GM19463 (cell line): ENCODE results near the gene IL6R.
"Not testable (repeated sequence)": the region's sequence is repeated elsewhere in the genome, so short reads cannot be mapped to it uniquely, and the experiment has no call there.

Experiments
- ATAC-seq: cut with Tn5 transposase; IDR thresholded peaks from one replicate; pipeline ENCODE4 v1.9.1; 2021; ENCODE audit warnings: mild to moderate bottlenecking, moderate library complexity; ENCODE audit not compliant: unreplicated experiment

The IL6R gene

DNA sequence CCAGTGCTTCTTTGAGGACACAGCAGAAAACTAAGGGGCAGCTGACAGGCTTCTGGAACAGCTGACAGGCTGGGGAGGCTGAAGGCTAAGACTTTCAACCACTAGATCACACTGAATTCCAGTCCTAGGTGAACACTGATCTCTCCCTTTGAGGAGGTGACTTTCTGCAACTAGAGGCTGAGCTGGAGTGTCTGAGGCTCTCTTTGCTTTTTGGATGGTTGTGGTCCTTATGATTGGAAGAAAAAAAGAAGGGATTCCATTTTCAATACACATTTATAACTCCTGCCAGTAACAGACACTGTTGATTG lies 1.4 kb downstream of the IL6R start:
- no peak for ATAC-seq

DNA sequence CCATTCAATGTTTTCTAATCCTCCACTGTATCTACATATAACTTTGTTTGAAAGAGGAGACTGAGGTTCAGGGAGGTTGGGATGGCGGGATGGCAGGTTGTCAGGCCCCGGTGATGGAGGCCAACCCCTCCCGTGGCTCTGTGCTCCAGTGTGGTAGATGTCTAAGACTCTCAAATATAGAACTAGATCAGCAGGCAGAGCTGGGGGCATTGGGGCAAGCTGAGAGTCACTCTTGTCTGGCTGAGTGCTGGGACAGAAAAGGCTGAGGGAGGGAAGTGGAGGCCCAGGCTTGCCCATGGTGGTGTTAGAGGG lies 1.7 kb downstream of the IL6R start:
- ATAC-seq, result no peak

DNA sequence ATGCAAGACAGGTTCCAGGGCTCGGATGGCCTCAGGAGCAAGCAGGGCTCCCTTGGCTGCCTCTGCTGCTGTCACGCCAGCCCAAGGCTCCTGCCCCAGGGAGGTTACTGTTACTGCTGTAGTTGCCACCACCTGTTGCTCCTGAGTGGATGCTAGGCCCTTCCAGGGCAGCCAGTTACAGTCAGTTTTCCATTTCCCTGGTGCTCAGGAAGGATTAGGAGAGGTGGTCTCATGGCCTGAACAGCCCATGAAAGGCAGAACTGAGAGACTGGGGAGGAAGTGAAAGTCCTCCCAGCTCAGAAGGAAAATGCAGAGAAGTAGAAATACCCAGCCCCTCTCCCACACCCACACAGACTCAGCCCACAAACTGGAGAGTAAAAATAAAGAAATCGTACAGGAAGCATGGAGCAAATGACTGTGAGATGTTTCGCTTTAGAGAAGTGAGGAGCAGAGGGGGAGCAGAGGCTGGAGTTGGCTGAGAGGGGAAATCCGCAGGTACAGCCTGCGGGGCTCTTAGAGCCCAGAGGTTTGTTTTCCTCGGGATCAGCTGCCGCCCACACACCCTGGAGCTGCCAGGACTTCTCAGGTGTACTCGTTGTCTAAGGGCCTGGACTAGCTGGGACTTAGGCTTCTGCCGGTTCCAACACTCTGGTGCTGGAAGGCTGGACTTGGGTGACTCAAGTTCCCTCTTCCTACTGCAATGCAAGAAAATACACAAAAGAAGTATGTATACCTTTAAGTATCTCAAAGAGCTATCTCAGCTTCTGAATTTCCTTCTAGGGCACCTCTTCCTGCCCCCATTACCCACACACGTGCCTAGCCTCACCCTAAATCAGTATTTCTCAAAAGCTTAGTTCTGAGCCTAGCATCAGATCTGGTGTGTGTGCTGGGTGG lies 2.3 kb downstream of the IL6R start:
- peak; percentile 35 for ATAC-seq

DNA sequence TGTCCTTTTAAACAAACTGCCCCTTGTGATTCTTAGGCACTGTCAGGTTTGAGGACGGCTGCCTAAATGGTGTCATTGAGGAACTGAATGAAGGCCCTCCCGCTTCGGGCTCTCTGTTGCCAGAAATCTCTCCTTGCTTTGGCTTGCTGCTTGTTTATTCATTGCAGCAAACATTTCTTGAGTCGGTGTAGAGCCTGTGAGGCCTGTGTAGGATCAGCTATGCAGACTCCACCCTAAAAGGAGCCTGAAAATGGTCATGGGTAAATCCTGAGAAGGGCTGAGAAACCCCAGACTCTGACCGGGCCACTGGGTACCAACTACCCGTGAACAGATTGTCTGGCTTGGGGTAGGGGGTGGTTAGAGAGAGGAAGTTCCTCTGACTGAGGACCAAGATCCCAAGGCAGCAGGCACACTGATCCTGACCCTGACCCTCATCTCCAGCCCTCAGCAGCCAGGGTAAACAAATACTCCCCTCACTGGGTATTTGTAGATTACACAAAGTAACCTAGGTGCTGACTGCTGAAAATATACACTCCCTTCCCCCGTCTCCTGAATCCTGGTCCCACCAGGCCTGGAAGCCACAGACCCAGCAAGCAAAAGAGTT lies 3.1 kb downstream of the IL6R start:
- ATAC-seq, result no peak

DNA sequence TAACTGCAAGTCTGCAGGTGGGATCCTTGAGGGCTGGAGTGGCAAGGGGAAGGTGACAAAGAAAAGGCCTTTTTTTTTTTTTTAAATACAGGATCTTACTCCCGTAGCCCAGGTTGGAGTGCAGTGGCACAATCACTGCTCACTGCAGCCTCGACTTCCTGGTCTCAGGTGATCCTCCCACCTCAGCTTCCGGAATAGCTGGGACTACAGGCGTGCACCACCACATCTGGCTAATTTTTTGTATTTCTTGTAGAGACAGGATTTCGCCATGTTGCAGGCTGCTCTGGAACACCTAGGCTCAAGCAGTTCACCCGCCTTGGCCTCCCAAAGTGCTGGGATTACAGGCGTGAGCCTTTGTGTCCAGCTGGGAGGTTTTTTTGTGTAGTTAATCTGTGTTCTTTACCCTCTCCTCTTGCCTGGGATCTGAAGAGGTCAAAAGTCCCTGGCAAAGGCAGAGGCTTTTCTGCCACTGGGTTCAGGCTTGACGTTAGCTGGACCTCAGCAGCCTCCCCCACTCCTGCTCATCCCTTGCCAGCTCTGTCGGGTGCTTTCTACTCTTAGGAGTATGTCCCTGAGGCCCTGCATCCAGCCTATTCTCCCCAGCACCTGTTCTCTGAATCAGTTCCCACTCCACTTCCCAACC lies 5.2 kb downstream of the IL6R start:
- no peak for ATAC-seq

DNA sequence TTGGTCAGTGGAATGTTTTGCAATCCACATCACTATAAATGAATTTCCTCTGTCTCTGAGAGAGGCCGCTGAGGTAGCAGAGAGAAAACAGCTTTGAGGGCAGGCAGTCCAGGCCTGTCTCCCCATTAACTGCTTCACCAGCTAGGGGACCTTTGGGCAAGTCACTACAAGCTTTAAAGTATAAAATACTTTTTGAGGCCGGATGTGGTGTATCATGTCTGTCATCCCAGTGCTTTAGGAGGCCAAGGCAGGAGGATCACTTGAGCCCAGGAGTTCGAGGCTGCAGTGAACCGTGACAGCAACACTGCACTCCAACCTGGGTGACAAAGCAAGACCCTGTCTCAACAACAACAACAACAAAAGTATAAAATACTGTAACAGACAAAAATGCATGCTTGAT lies 6.4 kb downstream of the IL6R start:
- no peak for ATAC-seq

DNA sequence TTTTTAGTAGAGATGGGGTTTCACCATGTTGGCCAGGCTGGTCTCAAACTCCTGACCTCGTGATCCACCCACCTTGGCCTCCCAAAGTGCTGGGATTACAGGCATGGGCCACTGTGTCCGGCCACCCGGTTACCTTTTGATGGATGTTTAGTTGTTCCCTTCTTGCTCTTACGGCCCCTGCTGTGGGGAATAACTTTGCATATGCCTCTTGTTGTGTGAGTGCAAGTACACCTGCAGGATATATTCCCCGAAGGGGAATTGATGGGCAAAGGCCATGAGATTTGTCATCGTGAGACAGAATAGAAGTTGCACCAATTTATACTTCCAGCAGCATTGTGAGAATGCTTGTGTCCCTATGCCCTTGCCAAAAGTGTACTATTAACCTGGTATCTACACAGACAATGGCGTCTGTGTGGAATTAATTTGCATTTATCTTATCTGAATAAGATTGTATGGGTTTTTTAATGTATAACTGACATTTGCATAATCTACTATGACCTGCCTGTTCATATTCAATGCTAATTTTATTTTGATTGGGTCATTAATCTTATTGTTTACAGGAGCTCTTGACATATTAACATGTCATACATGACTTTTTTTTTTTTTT lies 8.1 kb downstream of the IL6R start:
- ATAC-seq, result no peak

DNA sequence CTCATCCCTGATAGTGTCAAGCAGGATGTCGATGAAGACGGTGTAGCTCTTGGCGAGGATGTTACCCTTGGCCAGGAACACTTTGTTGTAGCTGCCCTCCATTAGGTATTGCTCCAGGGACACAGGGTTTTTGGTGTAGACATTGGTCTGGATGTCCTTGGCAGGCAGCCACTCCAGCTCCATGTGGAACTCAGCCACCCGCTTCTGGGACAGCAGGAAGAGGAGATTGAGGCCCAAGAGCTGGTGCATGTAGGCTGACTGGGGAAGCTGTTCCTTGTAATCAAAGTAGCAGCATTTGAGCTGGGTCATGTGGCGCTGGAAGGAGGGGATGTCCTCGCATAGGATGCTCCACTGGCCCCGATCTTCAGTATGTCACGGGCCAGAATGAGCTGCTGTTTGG lies 9.5 kb downstream of the IL6R start:
- no peak for ATAC-seq

DNA sequence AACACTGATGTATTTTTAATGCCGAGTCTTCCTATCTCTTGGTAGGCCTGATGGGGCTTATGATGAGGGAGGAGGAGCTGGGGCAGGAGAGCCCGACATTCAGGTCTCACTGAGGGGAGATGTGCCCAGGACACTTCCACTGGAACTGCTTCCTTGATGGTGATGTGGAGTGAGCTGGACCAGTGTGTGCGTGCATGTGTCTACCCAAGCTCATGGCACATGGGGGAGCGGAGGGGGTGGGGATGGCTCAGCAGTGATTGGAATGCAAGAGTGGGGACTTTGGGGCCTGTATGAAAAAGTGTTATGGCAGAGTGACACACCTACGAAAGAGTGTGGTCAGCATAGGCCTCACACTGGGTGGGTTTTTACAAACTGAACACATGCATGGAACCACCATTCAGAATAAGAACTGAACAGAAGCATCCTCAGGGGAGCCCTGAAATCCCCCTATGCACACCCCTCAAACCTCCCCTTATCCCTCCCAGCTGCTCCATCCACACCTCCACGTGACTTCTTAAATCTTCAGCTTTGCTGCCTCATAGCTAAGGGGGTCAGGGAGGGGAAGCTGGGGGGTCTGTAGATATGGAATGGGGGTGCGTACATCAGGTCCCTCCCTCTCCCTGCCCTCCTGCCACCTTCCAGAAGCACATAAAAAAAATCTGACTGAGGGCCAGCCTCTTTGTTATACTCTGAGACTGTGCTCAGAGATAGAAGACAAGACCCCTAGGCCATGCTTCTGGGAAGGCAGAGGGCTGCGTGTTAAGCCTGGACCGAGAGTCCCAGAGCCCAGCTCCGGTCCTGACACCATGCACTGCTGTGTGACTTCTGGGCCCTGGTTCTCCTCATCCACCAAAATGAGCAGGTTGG lies 11.6 kb downstream of the IL6R start:
- no peak for ATAC-seq

DNA sequence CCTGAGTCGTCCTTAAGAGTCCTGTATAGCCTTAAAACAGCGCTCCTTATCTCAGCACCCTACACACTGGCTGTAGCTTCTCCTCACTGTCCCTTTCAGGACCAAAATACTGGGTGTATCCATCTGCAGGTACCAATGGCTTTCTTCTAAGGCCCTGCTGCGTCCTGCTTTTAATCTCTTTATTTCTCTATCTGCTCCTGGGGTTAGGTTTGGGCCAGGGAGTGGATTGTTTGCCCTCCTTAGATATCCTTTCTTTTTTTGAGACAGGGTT lies 12.1 kb downstream of the IL6R start:
- ATAC-seq, result no peak

DNA sequence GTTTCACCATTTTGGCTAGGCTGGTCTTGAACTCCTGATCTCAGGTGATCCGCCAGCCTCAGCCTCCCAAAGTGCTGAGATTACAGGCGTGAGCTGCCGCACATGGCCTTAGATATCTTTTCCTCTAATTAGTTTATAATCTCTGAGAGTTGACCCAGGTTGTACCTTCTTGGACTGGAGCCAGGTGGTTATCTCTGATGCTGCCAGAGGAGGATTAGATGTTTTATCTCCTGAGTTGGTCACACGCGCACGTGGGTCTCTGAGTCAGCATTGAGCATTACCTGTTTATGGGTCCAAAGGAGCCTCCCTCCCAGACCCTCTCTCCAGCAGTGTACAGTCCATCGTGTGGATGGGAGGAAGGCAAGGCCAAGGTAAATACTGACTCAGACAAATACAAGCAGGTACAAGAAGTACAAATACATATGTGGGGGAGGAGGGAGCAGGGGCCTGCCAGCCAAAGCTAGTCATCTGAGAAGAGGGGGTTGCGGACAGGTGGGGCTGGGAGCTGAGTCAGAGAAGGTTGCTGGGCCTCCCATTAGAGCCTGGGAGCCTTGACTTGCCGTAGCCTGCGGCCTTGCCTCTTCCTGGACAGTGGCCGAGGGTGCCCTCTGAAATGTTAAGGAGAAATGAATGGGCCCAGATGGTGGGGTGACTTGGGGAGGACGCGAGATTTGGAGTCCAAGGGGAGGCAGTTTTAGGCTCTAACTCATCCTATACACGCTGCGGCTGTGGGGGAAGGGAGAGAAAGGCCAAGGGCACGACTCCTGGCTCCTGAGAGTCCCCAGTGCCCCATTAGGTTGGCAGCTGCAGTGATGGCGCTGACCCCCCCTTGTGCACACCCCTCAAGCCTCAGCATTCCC lies 13.1 kb downstream of the IL6R start:
- ATAC-seq, result no peak

DNA sequence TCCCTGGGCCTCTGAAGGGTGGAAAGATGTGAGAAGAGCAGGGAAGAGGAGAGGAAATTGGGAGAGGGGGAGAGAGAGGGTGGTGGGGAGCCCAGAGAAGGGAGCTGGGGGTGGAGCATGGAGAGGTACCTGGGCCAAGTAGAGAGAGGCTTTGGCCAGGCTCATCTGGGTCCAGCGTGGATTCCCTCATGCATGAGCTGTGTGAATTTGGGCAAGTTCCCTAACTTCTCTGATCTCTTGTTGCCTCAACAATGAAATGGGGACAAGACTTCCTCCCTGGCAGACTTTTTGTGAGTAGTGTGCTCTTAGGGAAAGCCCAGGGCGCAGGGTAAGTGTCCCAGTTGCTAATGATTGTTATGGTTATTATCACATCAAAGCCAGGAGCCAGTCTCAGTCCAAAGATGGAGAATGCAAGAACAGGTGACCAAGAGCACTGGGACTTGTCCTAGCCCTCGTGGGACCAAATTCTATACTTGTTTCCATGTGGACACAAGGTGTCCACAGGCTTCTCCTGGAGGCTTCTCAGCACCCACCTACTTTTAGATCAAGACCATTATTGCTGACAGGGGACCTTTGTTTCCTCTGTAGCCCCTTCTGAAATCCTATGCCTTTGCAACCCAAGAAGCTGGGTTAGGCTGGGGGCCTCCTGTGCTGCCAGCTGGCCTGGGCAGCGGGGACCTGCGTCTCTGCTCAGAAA lies 13.9 kb downstream of the IL6R start:
- ATAC-seq, result no peak

DNA sequence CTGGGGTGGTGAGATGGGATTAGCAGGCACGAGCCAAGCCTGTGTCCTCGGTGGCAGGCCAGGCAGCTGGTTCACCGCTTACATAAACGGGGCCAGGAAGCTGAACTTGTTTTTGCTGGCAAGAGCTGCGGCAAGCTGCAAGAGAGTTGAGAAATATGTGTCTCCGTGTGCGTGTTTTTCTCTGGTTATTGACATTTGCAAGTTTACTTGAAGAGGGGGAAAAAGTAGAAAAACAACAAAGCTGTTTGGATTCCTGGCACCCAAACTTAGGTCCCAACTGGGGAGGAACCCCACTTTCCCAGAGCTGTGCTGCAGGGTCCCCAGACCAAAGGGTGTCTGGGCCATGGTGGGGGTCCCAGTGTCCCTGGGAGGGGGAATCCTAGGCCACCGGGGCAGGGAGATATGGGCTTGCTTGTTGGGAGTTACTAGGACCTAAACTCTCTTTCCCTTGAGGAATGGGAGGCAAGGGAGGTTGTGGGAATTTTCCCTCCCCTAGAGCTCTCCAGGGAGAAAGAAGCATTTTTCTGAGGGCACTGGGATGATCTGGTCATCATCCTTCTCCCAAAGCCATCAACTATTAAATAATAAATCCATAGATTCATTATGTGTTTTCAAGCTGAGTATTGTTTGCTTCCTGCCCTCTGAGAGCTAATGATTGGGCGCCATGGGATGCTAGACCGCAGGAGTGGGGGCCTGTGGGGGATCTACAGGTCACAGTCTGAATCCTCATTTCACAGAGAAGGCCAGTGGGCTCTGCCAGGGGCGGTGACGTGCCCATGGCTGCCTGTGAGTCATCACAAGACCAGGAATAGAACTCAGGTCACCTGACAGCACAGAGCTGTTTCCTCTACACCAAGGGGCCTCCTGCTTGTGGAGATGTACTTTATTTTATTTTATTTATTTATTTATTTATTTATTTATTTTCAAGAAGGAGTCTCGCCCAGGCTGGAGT lies 14.8 kb downstream of the IL6R start:
- ATAC-seq, result peak; percentile 65

DNA sequence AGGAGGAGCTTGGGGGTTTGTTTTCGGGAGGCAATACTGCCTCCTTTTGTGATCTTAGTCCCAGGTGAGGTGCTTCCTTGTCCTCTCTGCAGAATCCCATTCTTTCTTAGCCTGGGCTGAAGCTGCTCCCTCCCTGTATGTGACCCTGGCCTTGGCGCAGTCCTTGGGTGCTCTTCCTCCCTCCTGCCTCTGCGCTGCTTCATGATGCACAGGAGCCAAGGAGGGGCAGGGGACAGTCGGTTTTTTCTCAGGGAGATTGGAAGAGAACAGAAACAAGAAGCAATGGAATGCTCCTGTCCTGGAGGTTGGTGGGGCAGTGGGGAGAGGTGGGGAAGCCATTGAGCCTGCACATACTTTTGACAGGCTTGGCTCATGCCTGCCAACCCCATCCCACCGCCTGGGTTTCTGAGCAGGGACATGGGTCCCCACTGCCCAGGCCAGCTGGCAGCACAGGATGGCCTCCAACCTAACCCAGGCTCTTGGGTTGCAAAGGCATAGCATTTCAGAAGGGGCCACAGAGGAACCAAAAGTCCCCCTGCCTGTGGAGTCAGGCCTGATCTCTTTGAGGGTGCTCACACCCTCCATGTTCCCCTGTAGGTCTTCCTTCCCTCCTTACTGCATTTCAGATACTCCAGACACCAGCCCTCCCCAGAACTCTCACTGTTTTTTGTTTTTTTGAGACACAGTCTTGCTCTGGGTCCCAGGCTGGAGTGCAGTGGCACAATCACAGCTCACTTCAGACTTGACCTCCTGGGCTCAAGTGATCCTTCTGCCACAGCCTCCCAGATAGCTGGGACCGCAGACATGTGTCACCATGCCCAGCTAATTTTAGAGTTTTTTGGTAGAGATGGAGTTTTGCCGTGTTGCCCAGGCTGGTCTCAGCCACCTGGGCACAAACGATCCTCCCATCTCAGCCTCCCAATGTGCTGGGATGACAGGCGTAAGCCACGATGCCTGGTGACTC lies 16.1 kb downstream of the IL6R start:
- no peak for ATAC-seq

DNA sequence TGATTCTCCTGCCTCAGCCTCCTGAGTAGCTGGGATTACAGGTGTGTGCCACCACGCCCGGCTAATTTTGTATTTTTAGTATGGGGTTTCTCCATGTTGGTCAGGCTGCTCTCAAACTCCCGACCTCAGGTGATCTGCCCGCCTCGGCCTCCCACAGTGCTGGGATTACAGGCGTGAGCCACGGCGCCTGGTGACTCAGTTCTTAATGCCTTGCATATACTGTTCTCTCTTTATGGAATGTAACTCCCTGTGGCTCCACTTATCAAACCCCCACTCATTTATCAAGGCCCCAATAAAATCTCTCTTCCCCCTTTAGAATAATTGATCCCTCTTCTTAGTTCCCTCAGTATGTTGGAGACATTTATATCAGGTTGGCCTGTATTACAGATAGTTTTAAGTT lies 16.9 kb downstream of the IL6R start:
- ATAC-seq, result not testable (repeated sequence)

DNA sequence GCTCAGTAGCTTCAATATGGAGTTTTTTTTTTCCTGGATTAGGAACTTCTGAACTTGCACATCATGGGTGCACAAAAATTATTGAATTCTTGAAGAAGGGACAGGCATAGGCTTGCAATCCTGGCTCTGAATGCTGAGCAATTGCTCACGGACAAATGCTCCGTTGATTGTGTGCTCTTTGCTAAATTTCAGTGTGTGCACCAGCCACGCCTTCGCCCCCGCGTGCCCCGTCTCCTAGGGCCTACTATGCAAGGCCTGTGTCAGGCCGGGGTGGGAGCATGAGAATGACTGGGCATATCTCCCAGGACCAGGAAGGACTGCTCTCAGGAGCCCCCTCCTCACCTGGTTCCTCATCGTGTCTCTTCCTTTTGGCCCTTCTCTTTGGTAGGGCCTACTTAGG lies 17.4 kb downstream of the IL6R start:
- no peak for ATAC-seq

DNA sequence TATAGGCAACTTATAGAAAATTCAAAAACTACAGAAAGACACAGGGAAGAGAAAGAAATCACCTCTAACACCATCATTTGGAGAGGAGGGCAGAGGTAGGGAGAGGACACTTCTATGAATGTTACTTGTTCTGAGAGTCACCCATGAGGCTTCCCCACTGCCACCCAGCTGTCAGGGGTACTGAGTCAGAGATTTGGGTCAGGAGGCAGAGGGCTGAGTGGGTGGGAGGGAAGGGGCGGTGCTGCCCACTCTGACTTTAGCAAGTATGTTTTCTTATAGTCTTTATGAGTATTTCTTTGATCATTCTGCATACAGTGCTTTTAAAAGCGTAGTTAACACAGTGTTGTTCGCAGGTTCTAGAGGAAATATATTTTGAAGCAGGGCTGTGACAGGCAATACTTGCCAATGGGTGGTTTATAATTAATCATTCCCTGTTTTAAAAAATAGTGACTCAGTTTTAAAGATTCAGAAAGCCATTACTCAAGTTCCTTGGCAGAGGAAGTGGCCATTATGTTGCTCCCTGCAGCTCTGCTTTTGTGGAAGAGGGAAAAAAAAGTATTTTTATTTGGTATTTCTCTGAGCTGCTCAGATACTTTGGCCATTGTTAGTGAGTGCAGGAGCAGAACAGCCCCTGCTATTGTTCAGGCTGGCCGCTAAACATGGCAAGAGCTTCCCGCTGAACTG lies 18.3 kb downstream of the IL6R start:
- ATAC-seq, result no peak
